ENCODE data around the gene HAT1. TPM values are rescaled to one million over a fixed set of nuclear protein-coding genes. Genes with fewer than 3 reads are reported as not detected.
"Not testable (repeated sequence)": the region's sequence is repeated elsewhere in the genome, so short reads cannot be mapped to it uniquely, and the experiment has no call there.

Gene HAT1
- total RNA-seq, 4 donors from 2014 or later: 34.0 to 68.7 (median 50.4) TPM

- Histone ChIP-seq H3K27ac (no peak overlapping the region), H3K27me3 (no peaks in the 10 kb centered on the region), H3K36me3 (peaks cover 14 to 16% of the 10 kb centered on the region in 2 donors), H3K4me3 (replicated peaks in 1 of 3) (no peak overlapping the region), H3K9me3 (no peaks in the 10 kb centered on the region), H3K4me1 (no peaks in the 10 kb centered on the region)
- no peak for DNase-seq
- TF ChIP-seq CTCF (IDR thresholded peaks at IDR 0.05): no peak
- TF ChIP-seq POLR2A (IDR thresholded peaks at IDR 0.05): no peak
- intact Hi-C loops (cut with DNase I): no loop called here
Measured at GRCh38 chr2:171966688-171967087, 44.4 kb downstream of the HAT1 start.

- intact Hi-C loops (cut with DNase I): no loop called here
- no peak for DNase-seq
- no peaks in the 10 kb centered on the region for H3K9me3 ChIP-seq
Measured at GRCh38 chr2:171968509-171968908, 46.2 kb downstream of the HAT1 start.

GRCh38 chr2:171972329-171972982, 50.2 kb downstream of the HAT1 start:
- Histone ChIP-seq H3K4me3 (replicated peaks in 1 of 3) (no peak overlapping the region), H3K4me1 (no peaks in the 10 kb centered on the region), H3K36me3 (peaks cover 0 to 1% of the 10 kb centered on the region in 2 donors), H3K27ac (no peak overlapping the region), H3K9me3 (no peaks in the 10 kb centered on the region), H3K27me3 (no peaks in the 10 kb centered on the region)
- no peak for DNase-seq
- 98 to 100% methylated on average over 2 of the region's 2 CpGs for WGBS, 2 donors
- no peak for TF ChIP-seq CTCF (IDR thresholded peaks at IDR 0.05)
- no peak for TF ChIP-seq POLR2A (IDR thresholded peaks at IDR 0.05)
- intact Hi-C loops (cut with DNase I): no loop called here

More at GRCh38 chr2:171968509-171968908, 46.2 kb downstream of the HAT1 start:
- H3K27ac ChIP-seq: no peak overlapping the region
- H3K4me1 ChIP-seq: no peaks in the 10 kb centered on the region
- H3K36me3 ChIP-seq: peaks cover 14 to 16% of the 10 kb centered on the region in 2 donors
- TF ChIP-seq POLR2A (IDR thresholded peaks at IDR 0.05) (no peak), CTCF (IDR thresholded peaks at IDR 0.05) (no peak)
- H3K4me3 ChIP-seq (replicated peaks in 1 of 3): no peak overlapping the region
- no peaks in the 10 kb centered on the region for H3K27me3 ChIP-seq

- Histone ChIP-seq H3K9me3 (no peaks in the 10 kb centered on the region), H3K27me3 (no peaks in the 10 kb centered on the region), H3K4me3 (replicated peaks in 1 of 3) (no peak overlapping the region), H3K36me3 (peaks cover 13 to 19% of the 10 kb centered on the region in 2 donors), H3K27ac (no peak overlapping the region), H3K4me1 (no peaks in the 10 kb centered on the region)
- DNase-seq: no peak
- WGBS, 2 donors: 98 to 99% methylated on average over 4 of the region's 4 CpGs
- no peak for TF ChIP-seq POLR2A (IDR thresholded peaks at IDR 0.05)
- no peak for TF ChIP-seq CTCF (IDR thresholded peaks at IDR 0.05)
- intact Hi-C loops (cut with DNase I): no loop called here
Measured at GRCh38 chr2:171979103-171979502, 56.8 kb downstream of the HAT1 start.

GRCh38 chr2:171983924-171984323, 61.7 kb downstream of the HAT1 start:
- intact Hi-C loops (cut with DNase I); H3K4me3 ChIP-seq (replicated peaks in 1 of 3); H3K27me3 ChIP-seq; H3K9me3 ChIP-seq; DNase-seq; H3K27ac ChIP-seq; H3K4me1 ChIP-seq: not testable (repeated sequence)
- 94 to 100% methylated on average over 1 of the region's 1 CpG for WGBS, 2 donors
- peaks cover 13 to 15% of the 10 kb centered on the region in 2 donors for H3K36me3 ChIP-seq

All from thyroid gland (tissue), 4 donors.